A673 (cell line): ENCODE data around the gene CR1. TPM values are rescaled to one million over a fixed set of nuclear protein-coding genes. Genes with fewer than 3 reads are reported as not detected.

Source experiments
- BruUV-seq: library from RNA; stranded (reverse); fragments of 400-500 nt; replicated peaks from 2 replicates; lab custom pipeline; 2021; lab: Mats Ljungman, UMichigan
- CTCF ChIA-PET: fragments of 300-600 bp; sonication (Branson Sonifier 250); formaldehyde crosslinking; loops from one replicate; lab custom pipeline; 2022; ENCODE audit warnings: antibody characterized with exemption; lab: Charles Lee
- POLR2A ChIA-PET: fragments of 300-600 bp; sonication (Branson Sonifier 250); formaldehyde crosslinking; loops from one replicate; lab custom pipeline; 2022; ENCODE audit warnings: antibody characterized with exemption; ENCODE audit not compliant: low non-redundant PET; lab: Charles Lee
- DNase-seq: peaks from one replicate; pipeline ENCODE4 v3.0.0-alpha.2; 2015; ENCODE audit warnings: low spot score
- H3K27ac ChIP-seq: fragments of 200-600 bp; sonication (generic); 2 replicates; pipeline ENCODE4 v1.5.1; 2016; ENCODE audit warnings: mixed run types, low read depth, mild to moderate bottlenecking, mixed read lengths, antibody characterized with exemption, low read length; ENCODE audit not compliant: poor library complexity, severe bottlenecking
- H3K27me3 ChIP-seq: fragments of 200-600 bp; sonication (generic); replicated peaks from 2 replicates; pipeline ENCODE4 v1.6.1; 2017; ENCODE audit warnings: mixed run types, low read depth, mild to moderate bottlenecking, mixed read lengths, antibody characterized with exemption, low read length; ENCODE audit not compliant: insufficient read depth, poor library complexity
- H3K36me3 ChIP-seq: fragments of 200-600 bp; sonication (generic); 2 replicates; pipeline ENCODE4 v1.6.1; 2016; ENCODE audit warnings: mixed run types, mild to moderate bottlenecking, mixed read lengths, antibody characterized with exemption, low read length; ENCODE audit not compliant: insufficient read depth, poor library complexity, severe bottlenecking
- H3K4me1 ChIP-seq: fragments of 200-600 bp; sonication (generic); 2 replicates; pipeline ENCODE4 v1.6.1; 2017; ENCODE audit warnings: mixed run types, mild to moderate bottlenecking, mixed read lengths, antibody characterized with exemption, low read length; ENCODE audit not compliant: insufficient read depth, poor library complexity, severe bottlenecking
- H3K4me3 ChIP-seq: fragments of 200-600 bp; sonication (generic); 2 replicates; pipeline ENCODE4 v1.5.1; 2016; ENCODE audit warnings: low read depth, mixed run types, mild to moderate bottlenecking, mixed read lengths, low read length; ENCODE audit not compliant: poor library complexity, severe bottlenecking
- H3K9me3 ChIP-seq: fragments of 200-600 bp; sonication (generic); 2 replicates; pipeline ENCODE4 v1.6.1; 2016; ENCODE audit warnings: mixed run types, low read depth, mild to moderate bottlenecking, mixed read lengths, antibody characterized with exemption, low read length; ENCODE audit not compliant: poor library complexity, severe bottlenecking
- CTCF ChIP-seq: fragments of 300-800, 200-600 bp; sonication (generic); conservative IDR thresholded peaks from 2 replicates; pipeline ENCODE4 v1.5.1; 2017; ENCODE audit warnings: low read depth, mild to moderate bottlenecking, antibody characterized with exemption, low read length, moderate library complexity, mixed read lengths
- EZH2 ChIP-seq: fragments of 200-600 bp; sonication (generic); IDR thresholded peaks from 2 replicates; pipeline ENCODE4 v1.6.1; 2017; ENCODE audit warnings: borderline replicate concordance, low read depth, mild to moderate bottlenecking, mixed read lengths, antibody characterized with exemption, low read length; ENCODE audit not compliant: poor library complexity, severe bottlenecking
- intact Hi-C: fragments of 100-400 bp; cut with micrococcal nuclease; formaldehyde crosslinking; loops from one replicate; pipeline ENCODE4 v1.10.0; 2022; ENCODE audit not compliant: unreplicated experiment
- total RNA-seq: library from RNA; stranded (reverse); gene quantifications from 2 replicates; pipeline ENCODE4 v1.2.3, GENCODE V29; 2021

Gene CR1
- total RNA-seq, 1 experiment from 2014 or later, result not detected

GRCh38 chr1:207503950-207504349 is 8.0 kb downstream of the CR1 start:
- DNase-seq, result no peak
- ChIA-PET POLR2A (no interaction called here), CTCF (no interaction called here)
- intact Hi-C loops, result no loop called here
- Histone ChIP-seq H3K36me3 (no peaks in the 10 kb centered on the region), H3K4me1 (no peaks in the 10 kb centered on the region), H3K4me3 (no peak overlapping the region), H3K27me3 (peaks cover 75% of the 10 kb centered on the region), H3K27ac (no peak overlapping the region), H3K9me3 (no peaks in the 10 kb centered on the region)
- BruUV-seq, result no TSS peak
- no peak for TF ChIP-seq CTCF
- TF ChIP-seq EZH2, result no peak

GRCh38 chr1:207504438-207504837 is 8.5 kb downstream of the CR1 start:
- no peak for TF ChIP-seq EZH2
- TF ChIP-seq CTCF, result no peak
- no peak for DNase-seq
- POLR2A ChIA-PET, result no interaction called here
- no peak overlapping the region for H3K27ac ChIP-seq
- BruUV-seq, result no TSS peak
- H3K36me3 ChIP-seq, result no peaks in the 10 kb centered on the region
- intact Hi-C loops, result no loop called here
- no peak overlapping the region for H3K4me3 ChIP-seq
- H3K9me3 ChIP-seq, result no peaks in the 10 kb centered on the region
- peaks cover 70% of the 10 kb centered on the region for H3K27me3 ChIP-seq
- H3K4me1 ChIP-seq, result no peaks in the 10 kb centered on the region
- CTCF ChIA-PET, result no interaction called here

GRCh38 chr1:207510444-207510843 is 14.5 kb downstream of the CR1 start:
- DNase-seq, result no peak
- no peak for TF ChIP-seq CTCF
- no peak for TF ChIP-seq EZH2
- no peaks in the 10 kb centered on the region for H3K36me3 ChIP-seq
- CTCF ChIA-PET, result no interaction called here
- H3K27me3 ChIP-seq, result peaks cover 15% of the 10 kb centered on the region
- POLR2A ChIA-PET, result no interaction called here
- intact Hi-C loops, result no loop called here
- H3K9me3 ChIP-seq, result no peaks in the 10 kb centered on the region
- no peaks in the 10 kb centered on the region for H3K4me1 ChIP-seq
- H3K4me3 ChIP-seq, result no peak overlapping the region
- no peak overlapping the region for H3K27ac ChIP-seq
- BruUV-seq, result no TSS peak
